GM19324 (cell line): ENCODE measurements around the gene ESR2.

Experiments
- ATAC-seq: cut with Tn5 transposase; IDR thresholded peaks from one replicate; pipeline ENCODE4 v1.9.1; 2021; ENCODE audit warnings: mild to moderate bottlenecking, moderate library complexity; ENCODE audit not compliant: unreplicated experiment, low FRiP score

Gene ESR2

DNA sequence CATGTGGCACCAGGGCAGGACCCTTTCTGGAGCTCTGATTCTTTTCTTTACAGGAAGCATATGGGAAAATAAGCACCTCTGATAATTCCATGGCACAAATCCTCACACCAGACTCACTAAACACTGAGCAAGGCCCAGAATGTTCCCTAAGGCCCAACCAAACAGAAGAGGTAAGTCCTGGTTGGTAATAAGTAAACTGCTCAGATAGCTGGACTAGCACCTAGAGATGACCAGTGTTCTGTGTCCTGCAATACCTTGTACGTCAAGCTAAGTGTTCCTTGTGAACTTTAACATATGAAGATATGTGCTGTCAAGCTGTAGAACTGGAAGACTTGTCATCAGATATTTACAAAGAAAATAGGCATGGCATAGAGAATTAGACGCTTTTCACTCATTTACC lies 186.7 kb downstream of the ESR2 start:
- ATAC-seq: no peak

DNA sequence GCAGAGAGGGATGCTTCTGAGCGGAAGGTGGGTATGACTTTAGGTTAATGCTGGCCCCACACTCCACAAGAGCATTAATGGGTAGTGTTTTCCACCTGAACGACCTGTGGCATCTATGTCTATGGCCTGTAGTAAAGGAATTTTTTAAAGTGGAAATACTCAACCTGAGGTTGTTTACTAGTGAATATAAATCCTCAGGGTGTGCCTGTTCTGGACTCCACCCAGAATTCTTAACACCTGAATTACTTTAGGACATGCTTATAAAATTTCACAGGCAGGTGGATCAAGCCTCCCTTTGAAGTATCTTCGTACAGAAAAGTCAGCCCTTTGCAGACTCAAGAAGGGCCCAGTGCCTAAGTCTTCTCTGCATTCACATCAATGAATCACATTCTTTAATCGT lies 196.1 kb downstream of the ESR2 start:
- ATAC-seq: no peak

DNA sequence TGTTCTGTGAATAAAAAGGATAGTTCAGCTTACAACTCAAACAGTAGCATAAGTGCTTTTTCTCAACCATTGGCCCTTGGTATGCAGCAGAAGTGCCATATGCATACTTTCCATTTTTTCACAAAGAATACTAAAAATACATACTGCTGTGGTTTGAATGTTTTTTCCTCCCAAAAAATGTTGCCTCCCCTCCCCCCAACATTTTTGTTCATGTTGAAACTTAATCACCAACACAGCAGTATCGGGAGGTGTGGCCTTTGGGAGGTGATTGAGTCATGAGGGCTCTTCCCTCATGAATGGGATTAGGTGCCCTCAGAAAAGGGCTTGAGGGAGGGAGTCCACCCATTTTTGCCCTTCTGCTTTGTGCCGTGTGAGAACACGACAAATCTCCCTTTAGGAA lies 198.6 kb downstream of the ESR2 start:
- ATAC-seq: no peak

DNA sequence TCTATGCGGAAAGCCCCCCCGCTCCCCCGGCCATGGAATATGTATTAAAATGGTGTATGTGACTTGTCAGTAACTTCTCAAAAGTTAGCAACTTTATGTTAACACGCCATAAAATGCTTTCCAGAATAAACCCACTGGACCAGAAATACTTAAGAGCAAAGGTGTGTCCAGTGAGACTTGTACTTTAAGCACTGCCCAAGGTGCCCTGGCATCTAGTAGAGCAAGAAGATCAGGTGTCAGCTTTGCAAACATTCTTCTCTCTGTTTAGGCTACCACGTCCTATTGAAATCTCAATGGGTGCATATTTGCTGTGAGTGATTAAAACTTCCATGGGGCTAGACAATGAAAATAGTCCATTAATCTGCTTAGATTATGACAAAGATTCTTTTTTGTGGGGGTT lies 201.2 kb downstream of the ESR2 start:
- ATAC-seq: no peak

DNA sequence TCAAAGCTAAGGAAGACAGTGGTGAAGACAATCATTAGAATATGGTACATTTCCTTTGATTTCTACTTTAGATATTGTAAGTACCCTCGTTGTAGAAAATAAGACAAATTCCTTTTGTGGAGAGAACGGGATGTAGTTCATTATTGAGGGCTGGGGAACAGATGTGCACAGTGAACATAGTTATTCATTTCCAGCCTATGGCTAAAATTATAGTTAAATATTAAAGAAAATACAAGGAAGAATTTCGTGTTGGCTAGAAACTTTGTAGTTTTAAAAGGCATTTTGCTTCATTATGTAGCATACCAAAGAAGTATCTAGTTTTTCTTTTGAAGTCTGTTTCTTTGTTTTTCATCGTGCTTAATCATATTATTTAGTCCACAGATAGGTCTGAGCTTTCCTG lies 201.8 kb downstream of the ESR2 start:
- no peak for ATAC-seq

GRCh38 chr14:64091217-64091616 lies 203.0 kb downstream of the ESR2 start:
- ATAC-seq: no peak

- no peak for ATAC-seq
These were observed 204.3 kb downstream of the ESR2 start for GRCh38 chr14:64089920-64090319.

DNA sequence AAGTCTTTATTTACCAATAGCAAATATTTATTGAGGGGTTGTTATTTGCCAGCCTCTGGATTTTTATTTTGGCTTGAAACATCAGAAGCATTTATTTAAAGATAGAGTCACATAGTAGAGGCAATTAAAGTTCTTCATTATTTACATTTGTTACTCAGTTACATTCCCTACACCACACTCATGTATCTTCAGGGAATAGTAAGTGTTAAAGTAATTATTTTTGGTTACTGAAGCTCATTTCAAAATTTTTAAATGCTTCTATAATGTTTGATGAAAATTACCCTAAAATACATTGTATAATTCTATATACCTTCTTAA lies 205.6 kb downstream of the ESR2 start:
- no peak for ATAC-seq

GRCh38 chr14:64082837-64083236 lies 211.3 kb downstream of the ESR2 start:
- ATAC-seq: no peak

GRCh38 chr14:64081174-64081746 lies 212.9 kb downstream of the ESR2 start:
- ATAC-seq: no peak

GRCh38 chr14:64080452-64080851 lies 213.7 kb downstream of the ESR2 start:
- ATAC-seq: no peak

GRCh38 chr14:64075613-64076005 lies 218.6 kb downstream of the ESR2 start:
- no peak for ATAC-seq

- no peak for ATAC-seq
These were observed 219.1 kb downstream of the ESR2 start for GRCh38 chr14:64074961-64075612.

- no peak for ATAC-seq
These were observed 224.4 kb downstream of the ESR2 start for GRCh38 chr14:64069634-64070359.

- no peak for ATAC-seq
These were observed 229.7 kb downstream of the ESR2 start for GRCh38 chr14:64064447-64064846.

DNA sequence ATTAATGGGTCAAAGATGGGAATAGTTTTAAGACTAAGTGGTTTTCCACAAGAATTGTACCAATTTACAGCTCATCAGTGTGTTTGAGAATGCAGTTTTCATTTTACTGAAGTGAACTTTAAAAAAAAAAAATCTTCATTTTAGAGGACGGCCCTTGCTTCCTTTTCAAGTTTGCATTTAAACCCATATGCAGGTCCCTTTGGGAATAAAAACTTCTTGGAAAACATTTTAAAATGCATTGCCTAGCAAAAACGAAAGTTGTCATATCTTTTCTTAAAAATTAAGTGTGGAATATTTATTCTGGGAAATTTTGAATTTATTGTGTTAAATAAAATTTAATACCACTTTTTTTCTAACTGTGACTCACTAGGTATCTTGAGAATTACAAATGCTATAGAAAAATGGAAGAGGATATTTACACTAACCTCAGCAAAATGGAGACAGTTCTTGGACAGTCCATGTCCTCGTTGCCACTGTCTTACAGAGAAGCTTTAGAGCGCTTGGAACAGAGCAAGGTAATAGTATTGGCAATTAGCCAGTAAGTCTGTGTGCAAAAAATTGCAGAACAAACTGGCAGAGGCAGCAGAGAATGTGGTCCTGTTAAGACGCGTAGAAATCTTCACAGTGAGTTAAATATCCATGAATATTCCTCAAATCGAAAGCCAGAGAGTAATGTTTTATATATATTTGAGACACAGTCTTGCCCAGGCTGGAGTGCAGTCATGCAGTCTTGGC lies 231.6 kb downstream of the ESR2 start:
- ATAC-seq: no peak

DNA sequence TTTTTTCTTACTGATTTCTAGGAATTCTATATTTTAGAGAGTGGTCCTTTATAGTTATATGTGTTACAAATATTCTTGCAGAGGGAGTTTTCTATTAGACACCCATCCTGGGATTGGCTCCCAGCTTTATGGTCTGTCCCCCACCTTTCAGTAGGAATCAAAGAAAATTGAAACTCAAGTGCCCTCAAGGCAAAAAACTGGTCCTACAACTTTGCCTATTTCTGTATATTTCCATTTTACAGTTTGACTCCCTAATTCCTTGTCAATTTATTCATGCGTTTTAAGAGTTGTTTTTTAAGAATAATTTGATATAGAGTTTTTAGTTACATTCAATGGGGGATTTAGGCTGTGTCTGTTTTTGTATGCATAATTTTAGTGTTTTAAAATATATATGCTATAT lies 232.5 kb downstream of the ESR2 start:
- ATAC-seq: no peak

- no peak for ATAC-seq
These were observed 233.1 kb downstream of the ESR2 start for GRCh38 chr14:64061115-64061514.

DNA sequence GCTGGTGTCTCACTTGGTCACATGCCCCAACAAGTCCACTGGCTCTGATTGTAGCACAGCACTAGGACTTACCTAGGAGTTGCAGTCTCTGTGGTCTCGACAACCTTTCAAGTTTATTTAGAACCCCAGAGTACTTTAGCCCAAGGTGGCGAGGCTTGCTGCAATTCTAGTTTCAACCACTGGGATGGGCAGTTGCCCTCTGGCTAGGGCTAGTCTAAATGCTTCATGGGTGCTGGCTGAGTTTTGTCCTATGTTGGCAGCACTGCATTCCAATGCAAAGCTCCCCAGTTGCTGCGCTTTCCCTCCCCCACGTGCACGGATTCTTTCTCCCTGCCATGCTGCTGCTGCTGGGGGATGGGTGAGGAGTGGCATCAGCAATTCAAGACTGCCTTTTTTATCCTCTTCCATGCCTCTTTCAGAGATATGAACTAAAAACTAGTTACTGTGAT lies 233.5 kb downstream of the ESR2 start:
- ATAC-seq: no peak

DNA sequence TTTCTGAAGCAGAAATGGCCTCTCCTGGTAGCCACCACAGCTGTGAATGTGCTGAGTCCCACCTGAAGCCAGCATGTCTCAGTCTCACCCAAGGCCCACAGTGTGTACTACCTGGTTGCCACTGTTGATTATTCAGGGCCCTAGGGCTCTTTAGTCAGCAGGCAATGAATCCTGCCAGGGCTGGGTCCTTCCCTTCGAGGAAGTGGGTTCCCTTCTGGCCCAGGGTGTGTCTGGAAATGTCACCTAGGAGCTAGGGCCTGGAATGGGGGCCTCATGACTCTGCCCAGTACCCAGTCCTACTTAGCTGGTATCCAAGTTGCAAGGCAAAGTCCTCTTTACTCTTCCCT lies 234.0 kb downstream of the ESR2 start:
- no peak for ATAC-seq

- ATAC-seq: no peak
These were observed 234.5 kb downstream of the ESR2 start for GRCh38 chr14:64059454-64060198.
